ENCODE data around the gene CAMK1D. TPM values are rescaled to one million over a fixed set of nuclear protein-coding genes. Genes with fewer than 3 reads are reported as not detected.

The CAMK1D gene
- total RNA-seq, 2 experiments from 2014 or later: 19.0 to 25.6 TPM

DNA sequence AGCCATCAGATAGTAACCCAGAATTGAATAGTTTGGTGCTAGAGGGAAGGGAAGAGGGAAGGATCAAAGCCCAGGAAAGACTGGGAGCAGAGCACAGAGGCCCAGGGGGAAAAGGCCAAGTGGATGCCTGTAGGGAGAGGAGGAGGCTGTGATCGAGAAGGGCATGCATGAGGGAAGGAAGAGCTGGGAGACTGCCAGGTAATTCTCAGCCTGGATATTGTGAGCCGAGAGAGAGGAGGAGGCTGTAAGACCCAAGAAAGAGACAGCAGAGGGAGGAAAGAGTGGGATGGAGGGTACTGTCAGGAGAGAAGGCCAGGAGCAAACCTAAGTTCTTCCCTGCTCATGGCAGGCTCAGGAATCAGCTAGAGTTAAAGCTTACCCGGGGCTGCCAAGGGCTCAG lies 474.0 kb downstream of the CAMK1D start:
- BruUV-seq (replicated peaks): no TSS peak
- Histone ChIP-seq H3K9me3 (ENCODE audit: low read length) (no peaks in the 10 kb centered on the region), H3K36me3 (ENCODE audit: insufficient read depth, low read length) (peaks cover 4% of the 10 kb centered on the region), H3K79me2 (ENCODE audit: insufficient read depth, low read depth, low read length) (no peaks in the 10 kb centered on the region), H3K4me2 (ENCODE audit: low read length) (no peak overlapping the region), H2AFZ (ENCODE audit: low read length) (no peak overlapping the region), H3K4me1 (ENCODE audit: insufficient read depth, low read length, poor library complexity, severe bottlenecking) (no peaks in the 10 kb centered on the region), H3K4me3 (ENCODE audit: low read depth, low read length, poor library complexity, severe bottlenecking) (no peak overlapping the region), H3K9me2 (ENCODE audit: insufficient read depth, low read length) (no peaks in the 10 kb centered on the region), H4K20me1 (ENCODE audit: insufficient read depth, low read length) (no peaks in the 10 kb centered on the region), H3K27ac (ENCODE audit: low read depth, low read length, poor library complexity, severe bottlenecking) (no peak overlapping the region)
- TF ChIP-seq, protein P1, sequence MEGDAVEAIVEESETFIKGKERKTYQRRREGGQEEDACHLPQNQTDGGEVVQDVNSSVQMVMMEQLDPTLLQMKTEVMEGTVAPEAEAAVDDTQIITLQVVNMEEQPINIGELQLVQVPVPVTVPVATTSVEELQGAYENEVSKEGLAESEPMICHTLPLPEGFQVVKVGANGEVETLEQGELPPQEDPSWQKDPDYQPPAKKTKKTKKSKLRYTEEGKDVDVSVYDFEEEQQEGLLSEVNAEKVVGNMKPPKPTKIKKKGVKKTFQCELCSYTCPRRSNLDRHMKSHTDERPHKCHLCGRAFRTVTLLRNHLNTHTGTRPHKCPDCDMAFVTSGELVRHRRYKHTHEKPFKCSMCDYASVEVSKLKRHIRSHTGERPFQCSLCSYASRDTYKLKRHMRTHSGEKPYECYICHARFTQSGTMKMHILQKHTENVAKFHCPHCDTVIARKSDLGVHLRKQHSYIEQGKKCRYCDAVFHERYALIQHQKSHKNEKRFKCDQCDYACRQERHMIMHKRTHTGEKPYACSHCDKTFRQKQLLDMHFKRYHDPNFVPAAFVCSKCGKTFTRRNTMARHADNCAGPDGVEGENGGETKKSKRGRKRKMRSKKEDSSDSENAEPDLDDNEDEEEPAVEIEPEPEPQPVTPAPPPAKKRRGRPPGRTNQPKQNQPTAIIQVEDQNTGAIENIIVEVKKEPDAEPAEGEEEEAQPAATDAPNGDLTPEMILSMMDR (conservative IDR thresholded peaks at IDR 0.05; ENCODE audit: low read length): no peak
- no peak for TF ChIP-seq EZH2phosphoT487 (IDR thresholded peaks at IDR 0.05; ENCODE audit: borderline replicate concordance, low read depth, low read length)
- CTCF ChIA-PET (ENCODE audit: unreplicated experiment): no interaction called here
- intact Hi-C loops (cut with micrococcal nuclease; ENCODE audit: unreplicated experiment): no loop called here
- no peak for DNase-seq (ENCODE audit: low spot score)
- POLR2A ChIA-PET: no interaction called here

DNA sequence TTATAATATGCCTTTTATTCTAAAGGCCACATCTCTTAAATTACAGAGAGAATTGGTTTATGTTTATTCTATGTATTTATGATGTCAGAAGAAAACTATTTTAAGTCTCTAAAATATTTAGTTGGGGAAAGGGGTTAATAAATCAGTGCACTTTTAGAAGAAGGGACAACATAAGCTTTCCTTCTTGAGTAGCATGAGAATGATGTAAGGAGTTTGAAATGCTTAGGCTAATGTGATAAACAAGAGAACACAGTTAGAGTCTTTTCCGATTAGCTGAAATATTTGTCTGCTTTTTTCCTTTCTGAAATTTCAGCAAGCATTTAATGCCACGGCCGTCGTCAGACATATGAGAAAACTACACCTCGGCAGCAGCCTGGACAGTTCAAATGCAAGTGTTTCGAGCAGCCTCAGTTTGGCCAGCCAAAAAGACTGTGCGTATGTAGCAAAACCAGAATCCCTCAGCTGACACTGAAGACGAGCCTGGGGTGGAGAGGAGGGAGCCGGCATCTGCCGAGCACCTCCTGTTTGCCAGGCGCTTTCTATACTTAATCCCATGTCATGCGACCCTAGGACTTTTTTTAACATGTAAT lies 476.0 kb downstream of the CAMK1D start:
- no peak for DNase-seq (ENCODE audit: low spot score)
- H3K4me1 ChIP-seq (ENCODE audit: insufficient read depth, low read length, poor library complexity, severe bottlenecking): no peaks in the 10 kb centered on the region
- H3K36me3 ChIP-seq (ENCODE audit: insufficient read depth, low read length): peaks cover 4% of the 10 kb centered on the region
- intact Hi-C loops (cut with micrococcal nuclease; ENCODE audit: unreplicated experiment): no loop called here
- ChIA-PET POLR2A (no interaction called here), CTCF (ENCODE audit: unreplicated experiment) (no interaction called here)
- H3K79me2 ChIP-seq (ENCODE audit: insufficient read depth, low read depth, low read length): no peaks in the 10 kb centered on the region
- no peak overlapping the region for H3K4me2 ChIP-seq (ENCODE audit: low read length)
- no peak for TF ChIP-seq EZH2phosphoT487 (IDR thresholded peaks at IDR 0.05; ENCODE audit: borderline replicate concordance, low read depth, low read length)
- TF ChIP-seq, protein P1 (conservative IDR thresholded peaks at IDR 0.05; ENCODE audit: low read length): no peak
- H4K20me1 ChIP-seq (ENCODE audit: insufficient read depth, low read length): no peaks in the 10 kb centered on the region
- no TSS peak for BruUV-seq (replicated peaks)
- H3K9me3 ChIP-seq (ENCODE audit: low read length): no peaks in the 10 kb centered on the region
- H2AFZ ChIP-seq (ENCODE audit: low read length): no peak overlapping the region
- H3K27ac ChIP-seq (ENCODE audit: low read depth, low read length, poor library complexity, severe bottlenecking): no peak overlapping the region
- H3K9me2 ChIP-seq (ENCODE audit: insufficient read depth, low read length): no peaks in the 10 kb centered on the region
- H3K4me3 ChIP-seq (ENCODE audit: low read depth, low read length, poor library complexity, severe bottlenecking): no peak overlapping the region

DNA sequence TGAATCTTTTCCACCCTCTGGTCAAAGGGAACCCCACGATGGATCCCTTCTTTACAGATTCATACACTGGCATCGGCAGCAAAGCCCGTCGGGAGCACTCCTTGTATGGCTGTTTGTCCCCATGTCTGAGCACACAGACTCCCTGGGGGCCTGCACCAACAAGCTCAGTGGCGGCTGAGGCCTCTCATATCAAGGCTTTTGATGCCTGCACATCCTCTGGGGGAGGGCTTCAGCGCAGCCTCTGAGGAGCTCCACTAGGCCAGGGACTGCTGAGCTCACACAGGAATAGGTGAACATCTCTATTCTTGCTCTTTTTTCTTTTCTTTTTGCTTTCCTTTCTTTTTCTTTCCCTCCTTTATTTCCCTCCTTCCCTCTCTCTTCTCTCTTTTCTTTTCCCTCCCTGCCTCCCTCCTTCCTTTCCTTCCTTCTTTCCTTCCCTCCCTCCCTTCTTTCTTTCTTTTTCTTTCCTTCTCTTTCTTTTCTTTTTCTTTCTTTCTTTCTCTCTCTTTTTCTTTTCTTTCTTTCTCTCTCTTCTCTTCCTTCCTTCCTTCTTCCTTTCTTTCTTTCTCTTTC lies 477.5 kb downstream of the CAMK1D start:
- peak; percentile 3 for DNase-seq (ENCODE audit: low spot score)
- Histone ChIP-seq H3K9me2 (ENCODE audit: insufficient read depth, low read length) (no peaks in the 10 kb centered on the region), H4K20me1 (ENCODE audit: insufficient read depth, low read length) (no peaks in the 10 kb centered on the region), H3K4me1 (ENCODE audit: insufficient read depth, low read length, poor library complexity, severe bottlenecking) (no peaks in the 10 kb centered on the region), H3K27ac (ENCODE audit: low read depth, low read length, poor library complexity, severe bottlenecking) (no peak overlapping the region), H3K9me3 (ENCODE audit: low read length) (no peaks in the 10 kb centered on the region), H3K36me3 (ENCODE audit: insufficient read depth, low read length) (peaks cover 4% of the 10 kb centered on the region), H2AFZ (ENCODE audit: low read length) (no peak overlapping the region), H3K79me2 (ENCODE audit: insufficient read depth, low read depth, low read length) (no peaks in the 10 kb centered on the region), H3K4me3 (ENCODE audit: low read depth, low read length, poor library complexity, severe bottlenecking) (no peak overlapping the region), H3K4me2 (ENCODE audit: low read length) (no peak overlapping the region)
- CTCF ChIA-PET (ENCODE audit: unreplicated experiment): no interaction called here
- intact Hi-C loops (cut with micrococcal nuclease; ENCODE audit: unreplicated experiment): no loop called here
- TF ChIP-seq, protein P1 (conservative IDR thresholded peaks at IDR 0.05; ENCODE audit: low read length): no peak
- no peak for TF ChIP-seq EZH2phosphoT487 (IDR thresholded peaks at IDR 0.05; ENCODE audit: borderline replicate concordance, low read depth, low read length)
- POLR2A ChIA-PET: interaction anchor here (0.6 kb wide), 1 partner anchor 13 kb away, joined by 3 read pairs; no protein-coding TSS in a partner anchor
- no TSS peak for BruUV-seq (replicated peaks)

Measured in OCI-LY7 (cell line).